Transverse colon (tissue), 3 donors: Measurements from ENCODE around the gene SATB2.

Experiments used
- CTCF ChIP-seq, 5 experiments: fragments of 200-600 bp in 3 of 5; fragments of 450-650 bp in 2 of 5; sonication (generic) in 3 of 5; IDR thresholded peaks; 1 replicate in 2 of 5; 2 replicates in 3 of 5; pipeline ENCODE4 v1.5.1; 2016 to 2017; ENCODE audit warnings: antibody characterized with exemption in 5 of 5, inconsistent platforms in 3 of 5, mild to moderate bottlenecking in 2 of 5, moderate library complexity in 1 of 5
- POLR2A ChIP-seq: fragments of 450-650 bp; IDR thresholded peaks from one replicate; pipeline ENCODE4 v1.6.1; 2016; ENCODE audit warnings: antibody characterized with exemption, mild to moderate bottlenecking, moderate library complexity

GRCh38 chr2:199288424-199288823 lies 169.3 kb downstream of the SATB2 start:
- TF ChIP-seq POLR2A (no peak), CTCF (IDR thresholded peaks at IDR 0.05) (no peak)
